ENCODE data around the gene CSMD2. TPM values are rescaled to one million over a fixed set of nuclear protein-coding genes. Genes with fewer than 3 reads are reported as not detected.

The CSMD2 gene
- total RNA-seq, 4 donors from 2014 or later: 0.09 to 0.20 TPM; not detected in 2

- ATAC-seq: no peak
- TF ChIP-seq POLR2A (IDR thresholded peaks at IDR 0.05) (no peak), CTCF (IDR thresholded peaks at IDR 0.05 in 4 of 5, conservative IDR thresholded peaks at IDR 0.05 in 1 of 5) (no peak)
- intact Hi-C loops (cut with DNase I; ENCODE audit: low total_unique reads) (no loop called here), in situ Hi-C loops (cut with MboI; ENCODE audit: low sequenced_read_pairs in 4 of 4) (no loop called here)
- no peaks in the 10 kb centered on the region for H3K27me3 ChIP-seq
- no peak overlapping the region for H3K4me3 ChIP-seq
- no peaks in the 10 kb centered on the region for H3K9me3 ChIP-seq
- H3K27ac ChIP-seq: no peak overlapping the region
- DNase-seq: no peak
- H3K36me3 ChIP-seq: no peaks in the 10 kb centered on the region
- peaks cover 0 to 9% of the 10 kb centered on the region in 2 donors for H3K4me1 ChIP-seq
Measured at GRCh38 chr1:33997127-33998036, 167.6 kb downstream of the CSMD2 start.

GRCh38 chr1:33996281-33996680, 168.7 kb downstream of the CSMD2 start:
- intact Hi-C loops (cut with DNase I; ENCODE audit: low total_unique reads): no loop called here
- no peaks in the 10 kb centered on the region for H3K9me3 ChIP-seq

GRCh38 chr1:33993301-33993700, 171.7 kb downstream of the CSMD2 start:
- Histone ChIP-seq H3K27ac (no peak overlapping the region), H3K4me1 (peaks cover 0 to 9% of the 10 kb centered on the region in 2 donors), H3K4me3 (no peak overlapping the region), H3K9me3 (no peaks in the 10 kb centered on the region), H3K36me3 (no peaks in the 10 kb centered on the region), H3K27me3 (no peaks in the 10 kb centered on the region)
- no peak for DNase-seq
- ATAC-seq: no peak
- no peak for TF ChIP-seq POLR2A (IDR thresholded peaks at IDR 0.05)
- intact Hi-C loops (cut with DNase I; ENCODE audit: low total_unique reads): no loop called here
- in situ Hi-C loops (cut with MboI; ENCODE audit: low sequenced_read_pairs in 4 of 4): no loop called here

More at GRCh38 chr1:33996281-33996680, 168.7 kb downstream of the CSMD2 start:
- ATAC-seq (peak in 1 of 2 donors; percentile 87), DNase-seq (no peak)
- Histone ChIP-seq H3K4me1 (peaks cover 0 to 9% of the 10 kb centered on the region in 2 donors), H3K4me3 (no peak overlapping the region), H3K36me3 (no peaks in the 10 kb centered on the region), H3K27ac (no peak overlapping the region), H3K27me3 (no peaks in the 10 kb centered on the region)
- in situ Hi-C loops (cut with MboI; ENCODE audit: low sequenced_read_pairs in 4 of 4): no loop called here
- TF ChIP-seq CTCF (IDR thresholded peaks at IDR 0.05 in 4 of 5, conservative IDR thresholded peaks at IDR 0.05 in 1 of 5) (no peak), POLR2A (IDR thresholded peaks at IDR 0.05) (no peak)

GRCh38 chr1:33990281-33990680, 174.7 kb downstream of the CSMD2 start:
- DNase-seq (no peak), ATAC-seq (no peak)
- Histone ChIP-seq H3K27ac (no peak overlapping the region), H3K4me1 (peaks cover 0 to 8% of the 10 kb centered on the region in 2 donors), H3K27me3 (no peaks in the 10 kb centered on the region), H3K36me3 (no peaks in the 10 kb centered on the region), H3K4me3 (no peak overlapping the region), H3K9me3 (no peaks in the 10 kb centered on the region)
- intact Hi-C loops (cut with DNase I; ENCODE audit: low total_unique reads) (no loop called here), in situ Hi-C loops (cut with MboI; ENCODE audit: low sequenced_read_pairs in 4 of 4) (no loop called here)
- TF ChIP-seq POLR2A (IDR thresholded peaks at IDR 0.05): no peak
- TF ChIP-seq CTCF (IDR thresholded peaks at IDR 0.05 in 4 of 5, conservative IDR thresholded peaks at IDR 0.05 in 1 of 5): no peak

GRCh38 chr1:33988161-33988560, 176.9 kb downstream of the CSMD2 start:
- in situ Hi-C loops (cut with MboI; ENCODE audit: low sequenced_read_pairs in 4 of 4) (no loop called here), intact Hi-C loops (cut with DNase I; ENCODE audit: low total_unique reads) (no loop called here)
- Histone ChIP-seq H3K4me3 (no peak overlapping the region), H3K4me1 (peaks cover 0 to 11% of the 10 kb centered on the region in 2 donors), H3K36me3 (no peaks in the 10 kb centered on the region), H3K9me3 (no peaks in the 10 kb centered on the region), H3K27me3 (no peaks in the 10 kb centered on the region), H3K27ac (no peak overlapping the region)
- no peak for TF ChIP-seq POLR2A (IDR thresholded peaks at IDR 0.05)
- no peak for TF ChIP-seq CTCF (IDR thresholded peaks at IDR 0.05 in 4 of 5, conservative IDR thresholded peaks at IDR 0.05 in 1 of 5)
- DNase-seq: no peak
- ATAC-seq: no peak

Measured in gastrocnemius medialis (tissue), 4 donors.